ENCODE data around the gene ROPN1L.

The ROPN1L gene

GRCh38 chr5:10427201-10427600 lies 14.5 kb upstream of the ROPN1L start:
- H3K4me3 ChIP-seq (ENCODE audit: low read depth, low read length) = no peak overlapping the region

- H3K4me3 ChIP-seq (ENCODE audit: low read depth, low read length) = no peak overlapping the region
Observed at GRCh38 chr5:10427978-10428377, 13.7 kb upstream of the ROPN1L start.

GRCh38 chr5:10431415-10431814 lies 10.3 kb upstream of the ROPN1L start:
- H3K4me3 ChIP-seq (ENCODE audit: low read depth, low read length) = no peak overlapping the region

- H3K4me3 ChIP-seq (ENCODE audit: low read depth, low read length) = no peak overlapping the region
Observed at GRCh38 chr5:10432059-10433008, 9.3 kb upstream of the ROPN1L start.

GRCh38 chr5:10434392-10434791 lies 7.3 kb upstream of the ROPN1L start:
- H3K4me3 ChIP-seq (ENCODE audit: low read depth, low read length) = no peak overlapping the region

GRCh38 chr5:10438301-10438700 lies 3.4 kb upstream of the ROPN1L start:
- H3K4me3 ChIP-seq (ENCODE audit: low read depth, low read length) = no peak overlapping the region

GRCh38 chr5:10439692-10440091 lies 2.0 kb upstream of the ROPN1L start:
- no peak overlapping the region for H3K4me3 ChIP-seq (ENCODE audit: low read depth, low read length)

GRCh38 chr5:10440367-10440990 lies 1.2 kb upstream of the ROPN1L start:
- no peak overlapping the region for H3K4me3 ChIP-seq (ENCODE audit: low read depth, low read length)

- peak overlapping the region; percentile 67 for H3K4me3 ChIP-seq (ENCODE audit: low read depth, low read length)
Observed at GRCh38 chr5:10441992-10442435, 335 bp downstream of the ROPN1L start.

- H3K4me3 ChIP-seq (ENCODE audit: low read depth, low read length) = peak overlapping the region; percentile 67
Observed at GRCh38 chr5:10442576-10442975, 897 bp downstream of the ROPN1L start.

- H3K4me3 ChIP-seq (ENCODE audit: low read depth, low read length) = no peak overlapping the region
Observed at GRCh38 chr5:10445352-10445751, 3.7 kb downstream of the ROPN1L start.

GRCh38 chr5:10446490-10446889 lies 4.8 kb downstream of the ROPN1L start:
- no peak overlapping the region for H3K4me3 ChIP-seq (ENCODE audit: low read depth, low read length)

- H3K4me3 ChIP-seq (ENCODE audit: low read depth, low read length) = no peak overlapping the region
Observed at GRCh38 chr5:10447041-10447440, 5.4 kb downstream of the ROPN1L start.

- no peak overlapping the region for H3K4me3 ChIP-seq (ENCODE audit: low read depth, low read length)
Observed at GRCh38 chr5:10448754-10449360, 7.2 kb downstream of the ROPN1L start.

- H3K4me3 ChIP-seq (ENCODE audit: low read depth, low read length) = no peak overlapping the region
Observed at GRCh38 chr5:10451137-10451824, 9.6 kb downstream of the ROPN1L start.

- H3K4me3 ChIP-seq (ENCODE audit: low read depth, low read length) = no peak overlapping the region
Observed at GRCh38 chr5:10452768-10453331, 11.2 kb downstream of the ROPN1L start.

GRCh38 chr5:10453545-10453944 lies 11.9 kb downstream of the ROPN1L start:
- H3K4me3 ChIP-seq (ENCODE audit: low read depth, low read length) = no peak overlapping the region

GRCh38 chr5:10454591-10455276 lies 13.1 kb downstream of the ROPN1L start:
- no peak overlapping the region for H3K4me3 ChIP-seq (ENCODE audit: low read depth, low read length)

GRCh38 chr5:10455277-10455670 lies 13.6 kb downstream of the ROPN1L start:
- no peak overlapping the region for H3K4me3 ChIP-seq (ENCODE audit: low read depth, low read length)

All from iPS-11a (cell line).